WERI-Rb-1 (cell line): ENCODE measurements around the gene LAMP5.

ENCODE experiments used
- DNase-seq: peaks from one replicate; pipeline ENCODE4 v3.0.0-alpha.2; 2020
- H3K27ac ChIP-seq: fragments of 250-450 bp; sonication (Bioruptor Pico); 2 replicates; pipeline ENCODE4 v1.5.1; 2020; ENCODE audit warnings: mild to moderate bottlenecking, moderate library complexity
- H3K27me3 ChIP-seq: fragments of 250-450 bp; sonication (Bioruptor Pico); 2 replicates; pipeline ENCODE4 v1.5.1; 2021; ENCODE audit warnings: mild to moderate bottlenecking, low read depth, moderate library complexity; ENCODE audit not compliant: insufficient read depth, severe bottlenecking
- H3K36me3 ChIP-seq: fragments of 250-450 bp; sonication (Bioruptor Pico); 2 replicates; pipeline ENCODE4 v1.5.1; 2020; ENCODE audit warnings: mild to moderate bottlenecking, moderate library complexity
- H3K4me3 ChIP-seq: 2 replicates; pipeline ENCODE4 v1.5.1; 2011; ENCODE audit warnings: low read depth, mild to moderate bottlenecking, control low read depth, low read length
- H3K9me3 ChIP-seq: fragments of 250-450 bp; sonication (Bioruptor Pico); 2 replicates; pipeline ENCODE4 v1.5.1; 2021; ENCODE audit warnings: mild to moderate bottlenecking, moderate library complexity; ENCODE audit not compliant: severe bottlenecking
- CTCF ChIP-seq: IDR thresholded peaks from 2 replicates; pipeline ENCODE4 v1.5.1; 2011; ENCODE audit warnings: low read depth, mild to moderate bottlenecking, control low read depth, inconsistent platforms, low read length

LAMP5 gene

GRCh38 chr20:9508240-9508661, 6.1 kb upstream of the LAMP5 start:
- Histone ChIP-seq H3K9me3 (peaks cover 2% of the 10 kb centered on the region), H3K27me3 (no peaks in the 10 kb centered on the region), H3K27ac (no peak overlapping the region), H3K36me3 (no peaks in the 10 kb centered on the region), H3K4me3 (no peak overlapping the region)
- TF ChIP-seq CTCF, result no peak
- DNase-seq, result no peak

- H3K36me3 ChIP-seq, result no peaks in the 10 kb centered on the region
- no peak for TF ChIP-seq CTCF
- no peak overlapping the region for H3K27ac ChIP-seq
- peaks cover 2% of the 10 kb centered on the region for H3K9me3 ChIP-seq
- H3K4me3 ChIP-seq, result no peak overlapping the region
- H3K27me3 ChIP-seq, result peaks cover under 1% of the 10 kb centered on the region
- no peak for DNase-seq
These were observed 5.7 kb upstream of the LAMP5 start for GRCh38 chr20:9508696-9509178.

- Histone ChIP-seq H3K27me3 (peaks cover 5% of the 10 kb centered on the region), H3K4me3 (no peak overlapping the region), H3K36me3 (no peaks in the 10 kb centered on the region), H3K9me3 (peaks cover 2% of the 10 kb centered on the region), H3K27ac (no peak overlapping the region)
- no peak for TF ChIP-seq CTCF
- DNase-seq, result no peak
These were observed 5.1 kb upstream of the LAMP5 start for GRCh38 chr20:9509246-9509645.

- no peaks in the 10 kb centered on the region for H3K36me3 ChIP-seq
- no peak overlapping the region for H3K27ac ChIP-seq
- TF ChIP-seq CTCF, result no peak
- DNase-seq, result no peak
- H3K9me3 ChIP-seq, result peaks cover 2% of the 10 kb centered on the region
- H3K4me3 ChIP-seq, result no peak overlapping the region
- peaks cover 11% of the 10 kb centered on the region for H3K27me3 ChIP-seq
These were observed 3.5 kb upstream of the LAMP5 start for GRCh38 chr20:9510911-9511310.

GRCh38 chr20:9514072-9514460, 324 bp upstream of the LAMP5 start:
- Histone ChIP-seq H3K36me3 (no peaks in the 10 kb centered on the region), H3K9me3 (no peaks in the 10 kb centered on the region), H3K4me3 (peak overlapping the region; percentile 28), H3K27me3 (peaks cover 12% of the 10 kb centered on the region), H3K27ac (no peak overlapping the region)
- no peak for DNase-seq
- no peak for TF ChIP-seq CTCF

GRCh38 chr20:9515214-9515585, 810 bp downstream of the LAMP5 start:
- H3K4me3 ChIP-seq, result peak overlapping the region; percentile 28

More at GRCh38 chr20:9515214-9515585, 810 bp downstream of the LAMP5 start:
- no peaks in the 10 kb centered on the region for H3K9me3 ChIP-seq
- H3K27ac ChIP-seq, result no peak overlapping the region
- TF ChIP-seq CTCF, result no peak
- H3K36me3 ChIP-seq, result no peaks in the 10 kb centered on the region
- peaks cover 12% of the 10 kb centered on the region for H3K27me3 ChIP-seq
- no peak for DNase-seq
